HG02870 (cell line): ENCODE data around the gene IQCK.

ENCODE experiments used
- ATAC-seq: cut with Tn5 transposase; IDR thresholded peaks from one replicate; pipeline ENCODE4 v1.9.1; 2021; ENCODE audit warnings: mild to moderate bottlenecking, moderate library complexity; ENCODE audit not compliant: unreplicated experiment

IQCK gene

DNA sequence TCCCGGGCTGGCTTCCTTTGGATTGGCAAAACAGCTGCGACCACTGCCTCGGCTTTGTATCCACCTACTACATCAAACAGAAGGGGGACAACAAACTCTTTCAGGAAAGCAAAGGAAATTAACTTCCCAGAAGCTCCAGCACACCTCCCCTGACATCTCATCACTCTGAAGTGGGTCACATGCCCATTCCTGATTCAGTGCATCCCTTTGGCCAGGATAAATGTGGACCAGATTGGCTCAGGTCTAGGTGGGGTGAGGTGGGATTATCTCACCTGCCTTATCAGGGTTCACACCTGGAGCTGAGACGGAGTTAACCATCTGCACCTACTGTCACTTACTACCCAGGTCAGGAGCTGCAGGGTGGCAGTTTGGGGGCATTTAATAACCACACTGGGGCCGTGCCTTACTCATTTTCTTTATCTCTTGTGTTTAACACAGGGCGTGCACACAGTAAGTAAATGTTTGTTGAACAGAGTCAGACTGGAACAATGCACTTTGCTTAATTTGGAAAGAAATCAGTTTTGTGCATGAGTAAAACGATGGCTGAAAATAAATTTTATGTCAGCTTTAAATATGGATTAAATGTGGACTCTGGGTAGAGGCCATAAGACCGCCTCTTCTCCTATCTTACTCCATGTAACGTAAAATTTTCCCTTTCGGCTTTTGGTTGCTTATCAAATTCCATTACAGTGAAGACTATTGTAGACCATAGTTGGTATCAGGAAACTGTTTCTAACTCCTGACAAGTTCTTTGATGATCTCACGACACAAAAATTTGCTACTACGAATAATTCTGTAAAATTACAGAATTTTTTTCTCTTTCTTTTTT is 36.0 kb downstream of the IQCK start:
- ATAC-seq, result no peak

DNA sequence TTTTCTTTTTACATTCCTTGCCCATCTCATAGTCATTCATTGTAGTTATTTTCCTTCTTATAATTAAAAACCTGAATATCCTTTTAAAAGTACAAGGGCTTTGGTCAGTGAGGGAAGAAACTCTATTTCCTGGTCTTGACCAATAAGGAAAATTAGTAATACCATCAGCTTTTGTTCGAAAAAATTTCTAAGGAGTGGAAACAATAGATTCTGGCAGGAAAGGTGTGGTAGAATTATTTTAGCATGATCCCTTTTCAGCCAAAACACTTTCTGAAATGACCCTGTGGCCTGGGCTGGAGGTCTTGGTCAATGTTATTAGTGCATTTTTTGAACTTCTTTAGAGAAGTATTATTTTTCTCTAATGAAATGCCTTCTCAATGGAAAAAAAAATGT is 36.6 kb downstream of the IQCK start:
- ATAC-seq, result no peak

- ATAC-seq, result no peak
Observed at GRCh38 chr16:19755268-19755667, 37.2 kb downstream of the IQCK start.

- ATAC-seq, result no peak
Observed at GRCh38 chr16:19757026-19757425, 39.0 kb downstream of the IQCK start.

GRCh38 chr16:19757762-19758595 is 39.9 kb downstream of the IQCK start:
- ATAC-seq, result no peak

DNA sequence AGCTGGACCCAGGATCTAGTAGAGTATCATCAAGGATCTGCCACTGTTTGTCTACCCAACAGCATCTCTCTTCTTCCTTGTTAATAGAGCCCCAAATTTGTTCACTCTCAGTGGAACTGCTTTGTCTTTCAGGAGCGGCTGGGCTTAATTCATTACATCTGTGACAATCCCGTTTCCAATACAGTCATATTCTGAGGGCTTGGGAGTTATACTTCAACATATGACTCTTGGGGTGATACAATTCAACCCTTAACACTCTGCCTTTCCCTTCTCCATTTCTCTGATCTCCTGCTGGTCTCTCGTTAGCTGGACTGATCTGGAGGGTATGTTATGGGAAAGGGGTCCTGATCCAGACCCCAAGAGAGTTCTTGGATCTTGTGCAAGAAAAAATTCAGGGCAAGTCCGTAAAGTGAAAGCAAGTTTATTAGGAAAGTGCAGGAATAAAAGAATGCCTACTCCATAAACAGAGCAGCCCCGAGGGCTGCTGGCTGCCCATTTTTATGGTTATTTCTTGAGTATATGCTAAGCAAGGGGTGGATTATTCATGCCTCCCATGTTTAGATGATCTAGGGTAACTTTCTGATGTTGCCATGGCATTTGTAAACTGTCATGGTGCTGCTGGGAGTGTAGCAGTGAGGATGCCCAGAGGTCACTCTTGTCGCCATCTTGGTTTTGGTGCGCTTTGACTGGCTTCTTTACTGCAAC is 42.4 kb downstream of the IQCK start:
- no peak for ATAC-seq

DNA sequence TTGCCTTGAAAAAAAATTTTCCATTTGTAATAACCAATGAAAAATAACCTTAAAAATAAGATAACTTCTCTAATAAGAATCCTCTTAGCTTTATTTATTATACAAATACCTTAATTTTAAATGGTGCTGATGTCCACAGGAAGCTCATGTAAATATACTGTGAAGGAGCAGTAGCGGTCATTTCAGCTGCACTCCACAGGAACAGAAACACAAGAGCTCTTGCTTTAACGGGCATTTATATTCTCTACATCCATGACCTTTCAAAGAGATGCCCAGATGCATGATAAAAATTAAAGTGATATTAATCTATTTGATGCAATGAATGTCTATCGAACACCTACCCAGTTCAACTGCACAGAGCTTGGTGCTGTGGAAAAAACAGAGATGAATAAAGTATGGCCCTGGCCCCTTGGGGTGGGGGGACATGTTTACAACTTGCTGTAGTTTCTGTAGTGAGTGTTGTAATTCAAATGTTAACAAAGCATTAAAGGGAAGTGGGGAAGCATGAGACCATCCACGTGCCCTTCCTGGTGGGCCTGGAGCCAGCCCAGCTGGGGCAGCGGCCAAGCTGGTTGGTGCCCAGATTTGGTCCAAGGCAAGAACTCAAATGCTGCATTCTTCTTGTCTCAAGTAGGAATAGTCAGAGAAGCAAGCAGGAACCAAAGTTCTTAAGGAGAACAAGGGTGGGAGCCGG is 47.9 kb downstream of the IQCK start:
- no peak for ATAC-seq

GRCh38 chr16:19766554-19766884 is 48.4 kb downstream of the IQCK start:
- no peak for ATAC-seq

GRCh38 chr16:19766988-19767387 is 48.9 kb downstream of the IQCK start:
- no peak for ATAC-seq

DNA sequence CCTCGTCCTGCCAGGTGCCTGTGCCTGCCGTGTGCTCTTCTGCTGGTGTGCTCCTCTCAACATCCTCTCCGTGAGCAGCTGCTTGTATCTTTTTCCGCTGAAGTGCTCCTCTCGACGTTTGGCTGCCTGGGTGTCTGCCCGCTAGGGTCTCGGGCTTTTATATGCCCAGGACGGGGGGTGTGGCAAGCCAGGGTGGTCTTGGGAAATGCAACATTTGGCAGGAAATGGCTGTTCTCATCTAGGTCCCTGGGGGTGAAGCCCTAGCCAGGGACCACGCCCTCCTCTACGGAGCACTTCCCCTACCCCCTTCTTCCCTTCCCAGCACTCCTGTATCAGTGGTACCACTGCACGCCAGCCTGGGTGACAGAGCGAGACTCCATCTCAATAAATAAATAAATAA is 49.4 kb downstream of the IQCK start:
- ATAC-seq, result no peak

DNA sequence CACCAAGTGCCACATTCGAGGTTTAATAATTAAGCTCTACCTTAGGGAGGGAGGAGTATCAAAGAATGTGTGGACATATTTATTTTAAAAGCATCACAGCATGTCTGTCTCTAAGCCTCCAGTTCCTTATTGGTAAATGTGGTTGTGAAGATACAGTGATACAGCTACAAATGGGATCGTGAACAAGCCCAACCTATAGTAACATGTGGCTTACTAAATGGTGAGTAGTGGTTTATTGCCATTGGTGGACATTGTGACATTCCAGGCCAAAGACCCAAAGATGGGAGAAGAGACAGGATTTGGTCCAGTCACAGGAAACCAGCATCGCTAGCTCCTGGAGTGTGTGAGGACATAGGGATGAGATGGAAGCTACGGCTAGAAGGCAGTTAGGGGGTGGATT is 51.2 kb downstream of the IQCK start:
- ATAC-seq, result no peak

DNA sequence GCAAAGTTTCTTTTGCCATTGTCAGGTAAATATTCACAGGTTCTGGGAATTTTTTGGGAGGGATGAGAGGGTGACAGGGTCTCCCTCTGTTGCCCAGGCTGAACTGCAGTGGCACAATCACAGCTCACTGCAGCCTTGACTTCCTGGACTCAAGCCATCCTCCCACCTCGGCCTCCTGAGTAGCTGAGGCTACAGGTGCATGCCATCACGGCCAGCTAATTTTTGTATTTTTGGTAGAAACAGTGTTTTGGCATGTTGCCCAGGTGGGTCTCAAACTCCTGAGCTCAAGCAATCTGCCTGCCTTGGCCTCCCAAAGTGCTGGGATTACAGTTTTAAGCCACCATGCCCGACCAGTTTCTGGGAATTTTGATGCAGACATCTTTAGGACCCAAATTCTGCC is 53.0 kb downstream of the IQCK start:
- no peak for ATAC-seq

GRCh38 chr16:19771796-19772195 is 53.7 kb downstream of the IQCK start:
- no peak for ATAC-seq

DNA sequence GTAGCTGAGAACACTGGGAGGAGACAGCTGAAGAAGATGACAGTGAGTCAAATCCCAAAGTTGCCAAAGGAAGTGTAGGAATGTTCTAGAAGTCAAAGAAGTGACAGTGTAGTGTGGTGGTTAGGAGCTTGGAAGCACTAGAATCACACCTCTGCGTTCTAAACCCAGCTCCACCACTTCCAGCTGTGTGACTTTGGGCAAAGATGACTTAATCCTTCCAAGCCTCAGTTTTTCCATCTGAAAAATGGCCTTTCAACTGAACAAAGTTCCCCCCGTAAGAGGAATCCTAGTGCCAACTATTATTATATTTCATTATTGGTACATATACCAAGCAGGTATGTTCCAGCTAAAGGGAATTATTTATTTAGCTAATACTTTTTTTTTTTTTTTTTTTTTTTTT is 56.0 kb downstream of the IQCK start:
- ATAC-seq, result no peak

GRCh38 chr16:19776147-19776546 is 58.1 kb downstream of the IQCK start:
- no peak for ATAC-seq

- ATAC-seq, result no peak
Observed at GRCh38 chr16:19776565-19776964, 58.5 kb downstream of the IQCK start.

GRCh38 chr16:19780321-19780720 is 62.2 kb downstream of the IQCK start:
- no peak for ATAC-seq

DNA sequence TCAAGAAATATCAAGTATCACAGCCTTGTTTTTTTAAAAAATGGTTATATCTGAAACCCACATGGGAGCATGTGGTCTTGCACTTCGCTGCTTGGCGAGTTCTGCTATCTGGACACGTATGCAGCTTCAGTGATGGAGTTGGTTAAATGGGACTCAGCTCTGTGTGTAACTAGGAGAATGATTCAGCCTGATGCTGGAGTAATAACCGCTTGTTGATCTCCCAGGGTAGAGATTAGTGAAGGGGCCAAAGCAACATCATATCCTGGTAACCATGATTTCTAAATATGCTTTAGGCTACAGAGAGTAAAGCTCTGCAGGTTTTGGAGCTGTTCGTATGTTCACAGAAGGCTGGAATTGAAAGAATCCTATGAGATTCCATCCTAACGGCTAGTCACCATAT is 63.2 kb downstream of the IQCK start:
- ATAC-seq, result no peak

DNA sequence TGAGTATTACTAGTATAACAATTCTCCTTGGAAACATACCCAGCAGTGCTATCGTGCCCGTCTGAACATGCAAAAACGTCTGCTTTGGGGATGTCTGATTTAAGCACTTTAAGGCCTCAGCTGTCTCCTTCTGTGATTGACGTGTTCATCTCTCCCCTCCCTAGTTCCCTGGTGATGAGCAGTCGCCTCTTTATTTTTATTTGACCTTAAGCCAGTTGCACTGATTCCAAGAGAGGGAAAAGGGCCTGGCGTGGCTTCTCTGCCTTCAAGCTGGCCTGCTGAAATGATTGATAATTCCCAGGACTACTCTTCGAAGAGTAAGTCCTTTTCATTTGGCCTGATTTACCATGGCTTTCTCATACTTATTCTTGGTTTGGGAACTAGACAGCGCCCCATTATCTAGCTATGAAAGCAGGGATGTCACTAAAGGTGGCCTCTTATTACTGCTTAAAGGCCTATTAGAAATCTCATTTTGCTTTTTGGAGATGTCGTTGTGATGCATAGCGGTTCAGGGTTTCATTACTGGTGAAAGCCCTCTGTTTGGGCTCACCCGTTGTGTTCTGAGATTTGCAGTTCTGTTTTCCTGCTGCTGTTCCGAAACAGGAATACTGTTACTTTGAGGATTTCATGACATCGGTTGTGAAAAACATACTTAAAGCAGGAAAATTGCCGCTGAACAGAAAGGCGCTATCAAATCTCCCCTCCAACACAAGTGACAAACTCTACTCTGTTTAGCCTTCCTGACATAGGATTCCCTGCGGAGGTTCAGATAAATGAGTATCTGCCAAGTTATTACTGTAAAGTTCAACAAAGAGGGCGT is 65.5 kb downstream of the IQCK start:
- no peak for ATAC-seq

GRCh38 chr16:19784183-19784736 is 66.2 kb downstream of the IQCK start:
- ATAC-seq, result no peak
